Measurements from ENCODE around the gene FRAT1.
A peak's percentile ranks its signal among the peaks of the same experiment; 100 is the strongest.

FRAT1 gene

GRCh38 chr10:97307866-97308780 is 10.9 kb upstream of the FRAT1 start:
- DNase-seq (ENCODE audit: low spot score): no peak

GRCh38 chr10:97311111-97311626 is 7.9 kb upstream of the FRAT1 start:
- DNase-seq (ENCODE audit: low spot score): no peak

- no peak for DNase-seq (ENCODE audit: low spot score)
These were observed 6.2 kb upstream of the FRAT1 start for GRCh38 chr10:97312897-97313296.

- DNase-seq (ENCODE audit: low spot score): no peak
These were observed 4.4 kb upstream of the FRAT1 start for GRCh38 chr10:97314671-97315070.

GRCh38 chr10:97319671-97320479 is 804 bp downstream of the FRAT1 start:
- DNase-seq (ENCODE audit: low spot score): peak; percentile 67

- DNase-seq (ENCODE audit: low spot score): no peak
These were observed 1.5 kb downstream of the FRAT1 start for GRCh38 chr10:97320480-97321031.

- no peak for DNase-seq (ENCODE audit: low spot score)
These were observed 2.1 kb downstream of the FRAT1 start for GRCh38 chr10:97321032-97321803.

- DNase-seq (ENCODE audit: low spot score): no peak
These were observed 2.7 kb downstream of the FRAT1 start for GRCh38 chr10:97321804-97322190.

- no peak for DNase-seq (ENCODE audit: low spot score)
These were observed 4.4 kb downstream of the FRAT1 start for GRCh38 chr10:97323501-97323900.

GRCh38 chr10:97325754-97326153 is 6.7 kb downstream of the FRAT1 start:
- no peak for DNase-seq (ENCODE audit: low spot score)

GRCh38 chr10:97327348-97328294 is 8.6 kb downstream of the FRAT1 start:
- no peak for DNase-seq (ENCODE audit: low spot score)

- DNase-seq (ENCODE audit: low spot score): no peak
These were observed 9.8 kb downstream of the FRAT1 start for GRCh38 chr10:97328646-97329453.

GRCh38 chr10:97329766-97330165 is 10.7 kb downstream of the FRAT1 start:
- no peak for DNase-seq (ENCODE audit: low spot score)

- DNase-seq (ENCODE audit: low spot score): no peak
These were observed 12.2 kb downstream of the FRAT1 start for GRCh38 chr10:97331153-97331703.

- DNase-seq (ENCODE audit: low spot score): no peak
These were observed 13.7 kb downstream of the FRAT1 start for GRCh38 chr10:97332591-97333350.

- no peak for DNase-seq (ENCODE audit: low spot score)
These were observed 14.2 kb downstream of the FRAT1 start for GRCh38 chr10:97333351-97333600.

GRCh38 chr10:97333601-97334369 is 14.7 kb downstream of the FRAT1 start:
- DNase-seq (ENCODE audit: low spot score): no peak
